Measurements from ENCODE around the gene HEMK1.

DNA sequence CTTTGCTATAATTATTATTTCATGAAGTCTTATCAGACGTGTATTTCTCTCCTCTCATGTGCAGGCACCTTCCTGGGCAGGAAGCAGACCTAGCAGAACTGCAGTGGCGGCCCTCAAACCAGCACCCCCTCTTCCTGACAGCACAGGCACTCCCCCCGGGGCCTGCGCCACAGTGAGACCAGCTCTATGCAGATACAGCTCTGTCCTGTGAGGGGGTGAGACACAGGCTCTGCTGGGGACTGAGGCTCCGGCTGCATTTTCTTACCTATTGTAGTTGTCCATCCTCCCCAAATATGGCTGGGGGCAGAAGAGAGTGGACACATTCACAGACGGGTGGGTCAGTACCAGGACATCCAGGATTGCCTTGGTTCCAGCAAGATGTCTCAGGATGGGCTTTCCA, 37.3 kb downstream of the HEMK1 start:
- TF ChIP-seq CTCF (conservative IDR thresholded peaks at IDR 0.05 in 1 of 2, IDR thresholded peaks at IDR 0.05 in 1 of 2; ENCODE audit: extremely low read depth in 1 of 2, insufficient read depth in 1 of 2, low read depth in 1 of 2, low read length in 2 of 2): no peak
- no peak for TF ChIP-seq EZH2 (IDR thresholded peaks at IDR 0.05; ENCODE audit: borderline replicate concordance, low read length)
